Measurements from ENCODE around the gene ZNF804A.

Gene ZNF804A

DNA sequence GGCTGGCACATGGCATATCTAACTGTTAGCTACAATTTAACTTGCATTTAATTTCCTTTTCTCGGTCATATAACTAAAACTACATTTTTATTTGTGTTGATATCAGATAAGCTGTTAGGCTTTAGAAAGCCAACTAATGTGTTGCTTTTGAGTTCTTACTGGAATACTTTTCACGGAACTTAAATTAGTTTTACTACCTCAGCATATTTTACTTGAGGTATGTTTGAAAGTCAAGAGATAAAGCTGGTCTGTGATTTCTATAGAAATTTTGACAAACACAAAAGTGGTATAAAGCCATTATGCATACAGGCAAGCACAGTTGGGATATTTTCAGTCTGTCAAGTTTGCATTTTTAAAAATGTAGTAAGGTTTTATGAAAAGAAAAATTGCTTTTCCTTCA, 162.6 kb downstream of the ZNF804A start:
- H3F3A ChIP-seq (ENCODE audit: control insufficient read depth, insufficient read depth), result no peaks in the 10 kb centered on the region
- no peaks in the 10 kb centered on the region for H4K20me1 ChIP-seq (ENCODE audit: control insufficient read depth, insufficient read depth, low read depth, low read length)
- H3K79me2 ChIP-seq (ENCODE audit: control insufficient read depth, low read length), result no peaks in the 10 kb centered on the region
- no peak overlapping the region for H3K4me3 ChIP-seq (ENCODE audit: low read length)
- H3K4me1 ChIP-seq (ENCODE audit: control insufficient read depth, low read length), result no peaks in the 10 kb centered on the region
- no peak overlapping the region for H3K27ac ChIP-seq (ENCODE audit: low read depth, low read length)
- no peaks in the 10 kb centered on the region for H3K27me3 ChIP-seq (ENCODE audit: control insufficient read depth, low read length)
- TF ChIP-seq, protein P1, sequence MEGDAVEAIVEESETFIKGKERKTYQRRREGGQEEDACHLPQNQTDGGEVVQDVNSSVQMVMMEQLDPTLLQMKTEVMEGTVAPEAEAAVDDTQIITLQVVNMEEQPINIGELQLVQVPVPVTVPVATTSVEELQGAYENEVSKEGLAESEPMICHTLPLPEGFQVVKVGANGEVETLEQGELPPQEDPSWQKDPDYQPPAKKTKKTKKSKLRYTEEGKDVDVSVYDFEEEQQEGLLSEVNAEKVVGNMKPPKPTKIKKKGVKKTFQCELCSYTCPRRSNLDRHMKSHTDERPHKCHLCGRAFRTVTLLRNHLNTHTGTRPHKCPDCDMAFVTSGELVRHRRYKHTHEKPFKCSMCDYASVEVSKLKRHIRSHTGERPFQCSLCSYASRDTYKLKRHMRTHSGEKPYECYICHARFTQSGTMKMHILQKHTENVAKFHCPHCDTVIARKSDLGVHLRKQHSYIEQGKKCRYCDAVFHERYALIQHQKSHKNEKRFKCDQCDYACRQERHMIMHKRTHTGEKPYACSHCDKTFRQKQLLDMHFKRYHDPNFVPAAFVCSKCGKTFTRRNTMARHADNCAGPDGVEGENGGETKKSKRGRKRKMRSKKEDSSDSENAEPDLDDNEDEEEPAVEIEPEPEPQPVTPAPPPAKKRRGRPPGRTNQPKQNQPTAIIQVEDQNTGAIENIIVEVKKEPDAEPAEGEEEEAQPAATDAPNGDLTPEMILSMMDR (IDR thresholded peaks at IDR 0.05; ENCODE audit: low read depth, low read length, poor library complexity, severe bottlenecking), result no peak
- no peak for TF ChIP-seq EZH2phosphoT487 (IDR thresholded peaks at IDR 0.05; ENCODE audit: borderline replicate concordance, low read length)
- no peak overlapping the region for H3K4me2 ChIP-seq (ENCODE audit: low read length)
- no peaks in the 10 kb centered on the region for H3K36me3 ChIP-seq (ENCODE audit: control insufficient read depth, low read length)
- H3K9me3 ChIP-seq (ENCODE audit: control insufficient read depth, insufficient read depth, low read length), result no peaks in the 10 kb centered on the region
- no peaks in the 10 kb centered on the region for H3K9me2 ChIP-seq (replicated peaks; ENCODE audit: control insufficient read depth, low read length)

- TF ChIP-seq, protein P1 (IDR thresholded peaks at IDR 0.05; ENCODE audit: low read depth, low read length, poor library complexity, severe bottlenecking), result no peak
- TF ChIP-seq EZH2phosphoT487 (IDR thresholded peaks at IDR 0.05; ENCODE audit: borderline replicate concordance, low read length), result no peak
- Histone ChIP-seq H3K27ac (ENCODE audit: low read depth, low read length) (no peak overlapping the region), H3K9me3 (ENCODE audit: control insufficient read depth, insufficient read depth, low read length) (no peaks in the 10 kb centered on the region), H3K79me2 (ENCODE audit: control insufficient read depth, low read length) (no peaks in the 10 kb centered on the region), H3K4me2 (ENCODE audit: low read length) (no peak overlapping the region), H3K9me2 (replicated peaks; ENCODE audit: control insufficient read depth, low read length) (no peaks in the 10 kb centered on the region), H3K4me3 (ENCODE audit: low read length) (no peak overlapping the region), H3F3A (ENCODE audit: control insufficient read depth, insufficient read depth) (no peaks in the 10 kb centered on the region), H3K27me3 (ENCODE audit: control insufficient read depth, low read length) (no peaks in the 10 kb centered on the region), H3K36me3 (ENCODE audit: control insufficient read depth, low read length) (no peaks in the 10 kb centered on the region), H4K20me1 (ENCODE audit: control insufficient read depth, insufficient read depth, low read depth, low read length) (no peaks in the 10 kb centered on the region), H3K4me1 (ENCODE audit: control insufficient read depth, low read length) (no peaks in the 10 kb centered on the region)
Measured at GRCh38 chr2:184765112-184765895, 167.0 kb downstream of the ZNF804A start.

DNA sequence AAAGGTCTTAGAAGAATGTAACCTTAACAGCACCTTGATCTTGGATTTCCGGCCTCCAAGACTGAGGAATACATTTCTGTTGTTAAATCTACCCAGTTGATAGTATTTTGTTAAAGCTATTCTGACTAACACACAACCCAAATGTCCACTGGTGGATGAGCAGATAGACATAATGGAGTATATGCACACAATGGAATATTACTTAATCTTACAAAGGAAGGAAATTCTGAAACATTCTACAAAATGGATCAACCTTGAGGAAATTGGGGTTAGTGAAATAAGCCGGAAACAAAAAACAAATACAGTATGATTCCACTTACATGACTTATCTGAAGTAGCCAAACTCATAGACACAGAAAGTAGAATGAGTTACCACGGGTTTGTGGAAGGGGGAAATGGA, 168.7 kb downstream of the ZNF804A start:
- TF ChIP-seq, protein P1 (IDR thresholded peaks at IDR 0.05; ENCODE audit: low read depth, low read length, poor library complexity, severe bottlenecking), result no peak
- TF ChIP-seq EZH2phosphoT487 (IDR thresholded peaks at IDR 0.05; ENCODE audit: borderline replicate concordance, low read length), result no peak
- no peaks in the 10 kb centered on the region for H3K27me3 ChIP-seq (ENCODE audit: control insufficient read depth, low read length)
- H3K4me1 ChIP-seq (ENCODE audit: control insufficient read depth, low read length), result no peaks in the 10 kb centered on the region
- no peak overlapping the region for H3K4me2 ChIP-seq (ENCODE audit: low read length)
- H3K27ac ChIP-seq (ENCODE audit: low read depth, low read length), result no peak overlapping the region
- no peaks in the 10 kb centered on the region for H3K9me3 ChIP-seq (ENCODE audit: control insufficient read depth, insufficient read depth, low read length)
- H3K79me2 ChIP-seq (ENCODE audit: control insufficient read depth, low read length), result no peaks in the 10 kb centered on the region
- no peaks in the 10 kb centered on the region for H3F3A ChIP-seq (ENCODE audit: control insufficient read depth, insufficient read depth)
- no peak overlapping the region for H3K4me3 ChIP-seq (ENCODE audit: low read length)
- H3K9me2 ChIP-seq (replicated peaks; ENCODE audit: control insufficient read depth, low read length), result no peaks in the 10 kb centered on the region
- H3K36me3 ChIP-seq (ENCODE audit: control insufficient read depth, low read length), result no peaks in the 10 kb centered on the region
- no peaks in the 10 kb centered on the region for H4K20me1 ChIP-seq (ENCODE audit: control insufficient read depth, insufficient read depth, low read depth, low read length)
